Measurements from ENCODE around the gene ITGA6. TPM values are rescaled to one million over a fixed set of nuclear protein-coding genes. Genes with fewer than 3 reads are reported as not detected.

Gene ITGA6
- total RNA-seq, 2 experiments from 2014 or later = 14.6 to 15.0 TPM

- Mint-ChIP-seq H3K9me3 (ENCODE audit: insufficient read depth) (no peaks in the 10 kb centered on the region), H3K27me3 (ENCODE audit: low read depth) (no peaks in the 10 kb centered on the region), H3K4me1 (ENCODE audit: low read depth) (peaks cover 78% of the 10 kb centered on the region), H3K27ac (no peak overlapping the region), H3K36me3 (ENCODE audit: low read depth) (peaks cover 3% of the 10 kb centered on the region), H3K4me3 (no peak overlapping the region)
- DNase-seq = no peak
- CTCF ChIA-PET = interaction anchor here (0.5 to 19.8 kb wide), 4 partner anchors 8 to 518 kb away, joined by 3 to 457 read pairs (median 42); partner anchors contain the start of gene ITGA6
- POLR2A ChIA-PET = no interaction called here
- ATAC-seq = no peak
Observed at GRCh38 chr2:172458561-172459124, 31.3 kb downstream of the ITGA6 start.

- ChIA-PET POLR2A (interaction anchor here (1.1 to 1.4 kb wide), 2 partner anchors 35 to 121 kb away, joined by 3 to 4 read pairs; no protein-coding TSS in a partner anchor), CTCF (interaction anchor here (0.7 to 19.8 kb wide), 32 partner anchors 10 to 761 kb away, joined by 3 to 457 read pairs (median 10); partner anchors contain the start of gene ITGA6)
- H3K9me3 Mint-ChIP-seq (ENCODE audit: insufficient read depth) = no peaks in the 10 kb centered on the region
- no peaks in the 10 kb centered on the region for H3K27me3 Mint-ChIP-seq (ENCODE audit: low read depth)
- no peak overlapping the region for H3K27ac Mint-ChIP-seq
- DNase-seq (no peak), ATAC-seq (no peak)
- peaks cover 7% of the 10 kb centered on the region for H3K36me3 Mint-ChIP-seq (ENCODE audit: low read depth)
- peaks cover 84% of the 10 kb centered on the region for H3K4me1 Mint-ChIP-seq (ENCODE audit: low read depth)
- peak overlapping the region; percentile 41 for H3K4me3 Mint-ChIP-seq
Observed at GRCh38 chr2:172460780-172461201, 33.4 kb downstream of the ITGA6 start.

DNA sequence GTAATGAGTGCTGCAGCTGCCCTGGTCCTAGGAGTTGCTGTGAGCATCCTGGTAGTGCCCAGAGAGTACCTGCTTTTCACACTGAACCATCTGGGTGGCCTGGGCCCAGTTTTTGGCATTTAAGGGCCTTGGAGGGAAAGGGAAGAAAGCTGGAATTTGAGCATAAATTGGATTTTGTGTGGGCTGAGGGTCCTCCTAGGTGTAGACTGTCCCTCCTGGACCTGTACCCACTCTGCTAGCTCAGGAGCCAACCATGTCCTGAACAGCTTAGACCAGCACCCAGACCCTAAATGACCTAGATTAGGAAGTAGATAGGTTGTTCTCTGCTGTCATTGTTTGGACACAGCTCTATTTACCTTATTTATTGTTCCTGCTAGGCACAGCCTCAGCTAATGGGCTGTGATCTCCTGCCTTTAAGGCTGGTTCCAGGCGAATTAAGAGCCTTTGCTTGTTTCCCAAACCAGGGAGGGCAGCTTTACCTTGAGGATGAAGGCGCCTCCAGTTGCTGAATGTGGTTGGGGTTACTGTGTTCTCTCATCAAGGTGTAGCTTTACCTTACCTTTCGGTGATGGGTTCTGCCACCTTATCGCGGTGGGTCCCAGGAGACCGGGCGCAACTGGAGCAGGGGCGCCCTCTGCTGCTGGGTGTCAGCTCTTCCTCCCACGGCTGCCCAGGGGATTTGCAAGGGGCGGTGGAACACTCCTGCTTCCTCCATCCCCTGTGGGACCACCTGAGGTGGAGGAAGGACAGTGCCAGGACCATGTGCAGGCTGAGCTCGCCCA, 34.4 kb downstream of the ITGA6 start:
- ATAC-seq (peak; percentile 74), DNase-seq (peak; percentile 79)
- Mint-ChIP-seq H3K4me3 (peak overlapping the region; percentile 63), H3K27me3 (ENCODE audit: low read depth) (no peaks in the 10 kb centered on the region), H3K9me3 (ENCODE audit: insufficient read depth) (no peaks in the 10 kb centered on the region), H3K27ac (peak overlapping the region; percentile 86), H3K4me1 (ENCODE audit: low read depth) (peaks cover 87% of the 10 kb centered on the region), H3K36me3 (ENCODE audit: low read depth) (peaks cover 10% of the 10 kb centered on the region)
- CTCF ChIA-PET = interaction anchor here (0.7 to 19.8 kb wide), 74 partner anchors 10 to 862 kb away, joined by 3 to 457 read pairs (median 5); partner anchors contain the start of genes DLX2 and ITGA6
- POLR2A ChIA-PET = interaction anchor here (0.6 to 1.0 kb wide), 5 partner anchors 16 to 599 kb away, joined by 3 to 5 read pairs (median 3); no protein-coding TSS in a partner anchor

DNA sequence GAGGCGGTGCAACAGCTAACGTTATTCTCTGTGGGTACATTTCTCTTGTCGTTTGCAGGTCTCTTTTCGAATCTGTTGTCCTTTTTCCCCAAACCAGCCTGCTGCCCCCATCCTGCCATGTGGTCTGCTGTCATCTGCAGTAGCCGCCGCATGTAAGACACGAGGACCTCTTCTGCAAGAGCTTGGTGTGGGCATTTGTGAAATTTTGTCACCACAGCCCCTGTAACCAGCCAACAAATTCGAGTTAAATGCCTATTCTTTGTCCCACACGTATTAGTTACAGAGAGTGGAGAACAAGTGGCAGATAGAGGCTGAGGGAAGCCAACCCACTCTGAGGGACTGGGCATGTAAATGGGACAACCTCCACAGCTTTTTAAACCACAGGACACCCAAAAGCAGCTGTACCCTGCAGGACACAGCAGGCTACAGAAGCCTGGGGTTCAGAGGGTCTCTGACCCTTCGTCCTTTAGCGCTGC, 35.0 kb downstream of the ITGA6 start:
- DNase-seq = peak; percentile 41
- H3K4me3 Mint-ChIP-seq = peak overlapping the region; percentile 63
- POLR2A ChIA-PET = interaction anchor here (0.7 to 1.0 kb wide), 2 partner anchors 33 to 93 kb away, joined by 3 read pairs; no protein-coding TSS in a partner anchor
- CTCF ChIA-PET = interaction anchor here (0.8 to 19.8 kb wide), 56 partner anchors 10 to 774 kb away, joined by 3 to 457 read pairs (median 5); partner anchors contain the start of genes DLX1, DLX2 and ITGA6
- H3K36me3 Mint-ChIP-seq (ENCODE audit: low read depth) = peaks cover 10% of the 10 kb centered on the region
- ATAC-seq = peak; percentile 51
- no peaks in the 10 kb centered on the region for H3K9me3 Mint-ChIP-seq (ENCODE audit: insufficient read depth)
- peaks cover 91% of the 10 kb centered on the region for H3K4me1 Mint-ChIP-seq (ENCODE audit: low read depth)
- H3K27me3 Mint-ChIP-seq (ENCODE audit: low read depth) = no peaks in the 10 kb centered on the region
- peak overlapping the region; percentile 86 for H3K27ac Mint-ChIP-seq

GRCh38 chr2:172462849-172463381, 35.5 kb downstream of the ITGA6 start:
- POLR2A ChIA-PET = interaction anchor here (1.0 kb wide), 1 partner anchor 33 kb away, joined by 3 read pairs; no protein-coding TSS in a partner anchor
- H3K27ac Mint-ChIP-seq = peak overlapping the region; percentile 86
- no peaks in the 10 kb centered on the region for H3K27me3 Mint-ChIP-seq (ENCODE audit: low read depth)
- peak overlapping the region; percentile 63 for H3K4me3 Mint-ChIP-seq
- CTCF ChIA-PET = interaction anchor here (1.0 to 19.8 kb wide), 37 partner anchors 10 to 759 kb away, joined by 3 to 457 read pairs (median 7); partner anchors contain the start of genes DLX1 and ITGA6
- H3K4me1 Mint-ChIP-seq (ENCODE audit: low read depth) = peaks cover 87% of the 10 kb centered on the region
- ATAC-seq (peak; percentile 73), DNase-seq (peak; percentile 76)
- no peaks in the 10 kb centered on the region for H3K9me3 Mint-ChIP-seq (ENCODE audit: insufficient read depth)
- peaks cover 10% of the 10 kb centered on the region for H3K36me3 Mint-ChIP-seq (ENCODE audit: low read depth)

- Mint-ChIP-seq H3K36me3 (ENCODE audit: low read depth) (peaks cover 10% of the 10 kb centered on the region), H3K27me3 (ENCODE audit: low read depth) (no peaks in the 10 kb centered on the region), H3K4me1 (ENCODE audit: low read depth) (peaks cover 72% of the 10 kb centered on the region), H3K4me3 (no peak overlapping the region), H3K27ac (peak overlapping the region; percentile 86), H3K9me3 (ENCODE audit: insufficient read depth) (no peaks in the 10 kb centered on the region)
- DNase-seq (no peak), ATAC-seq (no peak)
- POLR2A ChIA-PET = no interaction called here
- CTCF ChIA-PET = interaction anchor here (0.7 to 19.8 kb wide), 13 partner anchors 9 to 866 kb away, joined by 3 to 457 read pairs (median 24); partner anchors contain the start of gene ITGA6
Observed at GRCh38 chr2:172464400-172465129, 37.2 kb downstream of the ITGA6 start.

GRCh38 chr2:172465417-172466334, 38.3 kb downstream of the ITGA6 start:
- peaks cover 10% of the 10 kb centered on the region for H3K36me3 Mint-ChIP-seq (ENCODE audit: low read depth)
- no peaks in the 10 kb centered on the region for H3K27me3 Mint-ChIP-seq (ENCODE audit: low read depth)
- peak; percentile 84 for DNase-seq
- H3K9me3 Mint-ChIP-seq (ENCODE audit: insufficient read depth) = no peaks in the 10 kb centered on the region
- ChIA-PET CTCF (interaction anchor here (0.7 to 19.8 kb wide), 23 partner anchors 11 to 867 kb away, joined by 3 to 457 read pairs (median 4); partner anchors contain the start of gene ITGA6), POLR2A (no interaction called here)
- H3K4me1 Mint-ChIP-seq (ENCODE audit: low read depth) = peaks cover 61% of the 10 kb centered on the region
- no peak for ATAC-seq
- peak overlapping the region; percentile 60 for H3K27ac Mint-ChIP-seq
- H3K4me3 Mint-ChIP-seq = no peak overlapping the region

- Mint-ChIP-seq H3K27ac (no peak overlapping the region), H3K27me3 (ENCODE audit: low read depth) (no peaks in the 10 kb centered on the region), H3K36me3 (ENCODE audit: low read depth) (peaks cover 13% of the 10 kb centered on the region), H3K9me3 (ENCODE audit: insufficient read depth) (no peaks in the 10 kb centered on the region), H3K4me1 (ENCODE audit: low read depth) (peaks cover 52% of the 10 kb centered on the region), H3K4me3 (no peak overlapping the region)
- ATAC-seq (no peak), DNase-seq (no peak)
- POLR2A ChIA-PET = no interaction called here
- CTCF ChIA-PET = interaction anchor here (0.9 to 19.8 kb wide), 18 partner anchors 9 to 763 kb away, joined by 3 to 457 read pairs (median 4); partner anchors contain the start of genes DLX2 and ITGA6
Observed at GRCh38 chr2:172467382-172467781, 40.0 kb downstream of the ITGA6 start.

GRCh38 chr2:172470958-172471922, 43.9 kb downstream of the ITGA6 start:
- Mint-ChIP-seq H3K27ac (no peak overlapping the region), H3K4me1 (ENCODE audit: low read depth) (peaks cover 23% of the 10 kb centered on the region), H3K4me3 (no peak overlapping the region), H3K27me3 (ENCODE audit: low read depth) (no peaks in the 10 kb centered on the region), H3K9me3 (ENCODE audit: insufficient read depth) (no peaks in the 10 kb centered on the region), H3K36me3 (ENCODE audit: low read depth) (peaks cover 18% of the 10 kb centered on the region)
- ChIA-PET CTCF (interaction anchor here (1.5 to 4.0 kb wide), 2 partner anchors 10 to 12 kb away, joined by 7 to 33 read pairs; no protein-coding TSS in a partner anchor), POLR2A (no interaction called here)
- DNase-seq (no peak), ATAC-seq (no peak)
